Upper lobe of right lung (tissue), 1 donor: Measurements from ENCODE around the gene KCNIP1. TPM values are rescaled to one million over a fixed set of nuclear protein-coding genes. Genes with fewer than 3 reads are reported as not detected.

Experiments used
- ATAC-seq: fragments of 200-7000 bp; cut with Tn5 transposase; one replicate; pipeline ENCODE4 v1.9.1; 2020; ENCODE audit warnings: mild to moderate bottlenecking, moderate library complexity
- DNase-seq: peaks from one replicate; pipeline ENCODE4 v3.0.0-alpha.2; 2020
- H3K27ac ChIP-seq: fragments of 200-600 bp; one replicate; pipeline ENCODE4 v1.8.0; 2022
- H3K27me3 ChIP-seq: fragments of 200-600 bp; one replicate; pipeline ENCODE4 v1.8.0; 2022; ENCODE audit warnings: mild to moderate bottlenecking
- H3K36me3 ChIP-seq: fragments of 200-600 bp; one replicate; pipeline ENCODE4 v1.8.0; 2022
- H3K4me1 ChIP-seq: fragments of 200-600 bp; one replicate; pipeline ENCODE4 v1.8.0; 2022
- H3K4me3 ChIP-seq: fragments of 200-600 bp; one replicate; pipeline ENCODE4 v1.8.0; 2022; ENCODE audit warnings: mild to moderate bottlenecking
- H3K9me3 ChIP-seq: fragments of 200-600 bp; one replicate; pipeline ENCODE4 v1.8.0; 2022
- intact Hi-C: fragments of 100-400 bp; cut with DNase I; formaldehyde crosslinking; loops from one replicate; pipeline ENCODE4 v1.11.0; 2022
- total RNA-seq: library from RNA; stranded (reverse); fragmentation: NEBNext Ultra II Directional; extraction: Animal tissue kit (Norgen Biotek cat#: 25700); gene quantifications from one replicate; pipeline ENCODE4 v1.2.1, GENCODE V29; 2021
- TF ChIP-seq, protein P1 (sequence below): fragments of 200-600 bp; IDR thresholded peaks from one replicate; pipeline ENCODE4 v1.8.0; 2022; ENCODE audit warnings: antibody characterized with exemption
- donor health status: DM: no; HTN: yes; CAD: no; lungs with severe emphysema.

The KCNIP1 gene
- total RNA-seq, 1 donor from 2014 or later, result 2.7 TPM

DNA sequence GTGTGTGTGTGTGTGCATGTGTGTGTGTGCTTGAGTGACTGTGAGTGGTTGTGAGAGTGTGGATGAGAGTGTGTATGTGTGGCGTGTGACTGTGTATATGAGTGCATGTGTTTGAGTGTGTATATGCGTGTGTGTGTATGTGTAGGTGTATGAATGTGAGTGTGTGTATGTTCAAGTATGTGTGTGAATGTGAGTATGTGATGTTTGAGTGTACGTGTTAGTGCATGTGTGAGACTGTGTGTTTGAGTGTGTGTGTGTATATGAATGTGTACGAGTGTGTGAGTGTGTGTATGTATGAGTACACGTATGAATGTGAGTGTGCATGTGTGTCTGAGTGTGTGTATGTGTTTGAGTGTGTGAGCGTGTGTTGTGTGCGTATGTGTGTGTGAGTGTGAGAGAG, 47.8 kb downstream of the KCNIP1 start:
- ATAC-seq (no peak), DNase-seq (no peak)
- no peaks in the 10 kb centered on the region for H3K9me3 ChIP-seq

DNA sequence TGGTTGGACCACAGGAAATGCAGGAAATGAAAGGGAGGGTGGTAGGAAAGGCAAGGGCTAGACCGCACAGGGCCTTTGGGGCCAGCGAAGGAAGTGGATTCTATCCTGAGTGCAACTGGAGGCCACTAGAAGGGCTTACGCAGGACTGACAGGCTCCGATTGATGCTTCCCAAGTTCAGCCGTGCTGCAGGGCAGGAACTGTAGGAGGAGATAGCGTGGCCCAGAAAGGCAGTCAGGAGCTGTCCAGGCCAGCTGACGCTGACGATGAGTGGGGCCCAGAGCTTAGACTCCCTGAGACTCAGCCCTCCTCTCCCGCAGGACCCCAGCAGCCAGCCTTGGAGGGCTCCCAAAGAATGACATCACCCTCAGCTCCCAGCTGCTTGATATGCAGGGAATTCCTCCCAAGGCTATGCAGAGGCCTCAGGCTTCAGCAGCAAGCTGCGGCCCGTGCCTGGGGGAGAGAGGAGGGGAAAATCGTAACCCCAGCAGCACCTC, 48.8 kb downstream of the KCNIP1 start:
- Histone ChIP-seq H3K4me3 (no peak overlapping the region), H3K27ac (no peak overlapping the region), H3K36me3 (no peaks in the 10 kb centered on the region), H3K27me3 (no peaks in the 10 kb centered on the region), H3K9me3 (no peaks in the 10 kb centered on the region), H3K4me1 (no peaks in the 10 kb centered on the region)
- TF ChIP-seq, protein P1, sequence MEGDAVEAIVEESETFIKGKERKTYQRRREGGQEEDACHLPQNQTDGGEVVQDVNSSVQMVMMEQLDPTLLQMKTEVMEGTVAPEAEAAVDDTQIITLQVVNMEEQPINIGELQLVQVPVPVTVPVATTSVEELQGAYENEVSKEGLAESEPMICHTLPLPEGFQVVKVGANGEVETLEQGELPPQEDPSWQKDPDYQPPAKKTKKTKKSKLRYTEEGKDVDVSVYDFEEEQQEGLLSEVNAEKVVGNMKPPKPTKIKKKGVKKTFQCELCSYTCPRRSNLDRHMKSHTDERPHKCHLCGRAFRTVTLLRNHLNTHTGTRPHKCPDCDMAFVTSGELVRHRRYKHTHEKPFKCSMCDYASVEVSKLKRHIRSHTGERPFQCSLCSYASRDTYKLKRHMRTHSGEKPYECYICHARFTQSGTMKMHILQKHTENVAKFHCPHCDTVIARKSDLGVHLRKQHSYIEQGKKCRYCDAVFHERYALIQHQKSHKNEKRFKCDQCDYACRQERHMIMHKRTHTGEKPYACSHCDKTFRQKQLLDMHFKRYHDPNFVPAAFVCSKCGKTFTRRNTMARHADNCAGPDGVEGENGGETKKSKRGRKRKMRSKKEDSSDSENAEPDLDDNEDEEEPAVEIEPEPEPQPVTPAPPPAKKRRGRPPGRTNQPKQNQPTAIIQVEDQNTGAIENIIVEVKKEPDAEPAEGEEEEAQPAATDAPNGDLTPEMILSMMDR, result no peak
- peak; percentile 57 for ATAC-seq
- DNase-seq, result no peak
- intact Hi-C loops, result no loop called here

More for the DNA sequence above, 47.8 kb downstream of the KCNIP1 start:
- no peak overlapping the region for H3K27ac ChIP-seq
- intact Hi-C loops, result no loop called here
- no peak overlapping the region for H3K4me3 ChIP-seq
- no peaks in the 10 kb centered on the region for H3K36me3 ChIP-seq
- TF ChIP-seq, protein P1, result no peak
- no peaks in the 10 kb centered on the region for H3K4me1 ChIP-seq
- no peaks in the 10 kb centered on the region for H3K27me3 ChIP-seq

DNA sequence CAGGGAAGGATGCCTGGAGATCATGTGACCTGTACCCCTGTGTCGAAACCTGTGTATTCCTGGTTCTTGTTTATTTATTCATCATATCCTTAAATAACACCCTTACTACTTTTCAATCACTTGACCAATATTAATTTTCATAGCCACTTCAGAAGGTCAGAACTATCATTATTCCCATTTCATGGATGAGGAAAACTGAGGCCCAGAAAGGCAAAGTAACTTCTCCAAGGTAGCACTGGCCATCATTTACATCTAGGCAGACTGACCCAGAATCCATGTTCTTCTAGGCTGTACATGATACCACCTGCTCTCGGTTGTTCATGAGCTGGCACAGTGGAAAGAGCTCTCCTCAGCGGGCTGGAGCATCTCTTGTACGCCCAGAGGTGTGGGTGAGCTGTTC, 49.4 kb downstream of the KCNIP1 start:
- Histone ChIP-seq H3K36me3 (no peaks in the 10 kb centered on the region), H3K27ac (no peak overlapping the region), H3K27me3 (no peaks in the 10 kb centered on the region), H3K9me3 (no peaks in the 10 kb centered on the region), H3K4me3 (no peak overlapping the region), H3K4me1 (no peaks in the 10 kb centered on the region)
- TF ChIP-seq, protein P1, result no peak
- intact Hi-C loops, result no loop called here
- DNase-seq (no peak), ATAC-seq (no peak)

DNA sequence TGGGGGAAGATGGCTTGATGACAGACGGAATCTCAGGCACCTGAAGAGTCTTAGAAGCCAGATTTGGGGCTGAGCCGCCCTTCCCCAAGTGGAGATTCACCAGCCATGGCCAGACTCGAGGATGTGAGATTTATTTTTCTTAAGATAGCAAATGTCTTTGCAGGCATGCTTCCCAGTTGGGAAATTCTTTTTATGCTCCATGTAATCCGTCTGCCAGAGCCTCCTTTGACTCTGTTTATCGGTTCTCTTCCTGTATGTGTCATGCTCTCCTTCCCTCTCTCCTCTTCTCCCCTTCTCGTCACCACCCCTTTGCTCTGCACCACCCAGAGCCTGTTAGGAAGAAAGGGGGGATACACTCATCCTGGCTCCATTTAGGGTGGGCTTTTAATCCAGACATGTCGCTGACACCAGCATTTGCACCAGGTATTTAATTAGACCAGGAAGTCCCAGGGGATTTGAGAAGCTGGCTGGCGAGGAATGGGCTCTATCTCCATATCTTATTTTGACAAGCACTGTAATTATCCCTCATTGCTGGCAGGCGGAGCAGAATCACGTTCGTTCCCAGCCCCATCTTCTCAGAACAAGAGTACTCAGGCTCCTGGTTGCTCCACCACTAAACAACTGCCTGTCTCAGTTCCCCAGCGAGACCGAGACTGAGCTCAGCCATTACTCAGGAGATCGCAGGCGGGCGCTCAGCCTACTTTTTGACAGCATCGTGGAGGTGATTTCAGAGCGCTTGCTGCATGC, 50.9 kb downstream of the KCNIP1 start:
- Histone ChIP-seq H3K27me3 (no peaks in the 10 kb centered on the region), H3K36me3 (no peaks in the 10 kb centered on the region), H3K4me1 (no peaks in the 10 kb centered on the region), H3K4me3 (no peak overlapping the region), H3K9me3 (no peaks in the 10 kb centered on the region), H3K27ac (no peak overlapping the region)
- TF ChIP-seq, protein P1, result no peak
- intact Hi-C loops, result no loop called here
- DNase-seq (no peak), ATAC-seq (no peak)

DNA sequence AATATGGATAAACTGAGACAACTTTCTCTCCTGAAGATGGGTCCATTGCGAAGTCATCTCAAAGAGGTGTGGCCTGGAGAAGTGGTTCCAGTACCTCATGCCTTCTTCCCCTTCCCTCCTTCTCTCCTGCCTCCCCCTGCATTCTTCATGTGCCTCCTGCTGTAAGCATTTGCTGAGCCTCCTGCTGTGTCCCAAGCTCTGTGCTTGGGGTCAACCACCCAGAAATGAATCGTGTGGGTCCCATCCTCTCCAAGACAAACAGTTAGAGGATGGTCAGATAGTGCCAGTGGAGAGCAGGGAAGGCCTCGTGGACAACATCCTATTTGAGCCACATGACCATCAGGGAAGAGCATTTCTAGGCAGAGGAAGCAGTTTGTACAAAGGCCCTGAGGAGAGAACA, 53.5 kb downstream of the KCNIP1 start:
- DNase-seq (no peak), ATAC-seq (no peak)
- intact Hi-C loops, result no loop called here
- Histone ChIP-seq H3K36me3 (no peaks in the 10 kb centered on the region), H3K27me3 (no peaks in the 10 kb centered on the region), H3K27ac (no peak overlapping the region), H3K4me1 (no peaks in the 10 kb centered on the region), H3K4me3 (no peak overlapping the region), H3K9me3 (no peaks in the 10 kb centered on the region)
- TF ChIP-seq, protein P1, result no peak
